Neuronal stem cell (in vitro differentiated cells): ENCODE data around the gene ARHGAP31.
"Not testable (repeated sequence)": the region's sequence is repeated elsewhere in the genome, so short reads cannot be mapped to it uniquely, and the experiment has no call there.

ENCODE experiments used
- DNase-seq: peaks from one replicate; pipeline ENCODE4 v3.0.0-alpha.2; 2013; ENCODE audit warnings: low spot score
- H2AFZ ChIP-seq: one replicate; pipeline ENCODE4 v1.6.1; 2013; ENCODE audit warnings: mild to moderate bottlenecking, low read length, inconsistent platforms
- H2AK5ac ChIP-seq: 2 replicates; pipeline ENCODE4 v1.6.1; 2013; ENCODE audit warnings: low read depth, mild to moderate bottlenecking, inconsistent platforms, low read length, moderate library complexity, mixed read lengths
- H2BK120ac ChIP-seq: 2 replicates; pipeline ENCODE4 v1.6.1; 2013; ENCODE audit warnings: low read depth, mild to moderate bottlenecking, inconsistent platforms, low read length, moderate library complexity, mixed read lengths
- H2BK12ac ChIP-seq: one replicate; pipeline ENCODE4 v1.6.1; 2013; ENCODE audit warnings: low read length, inconsistent platforms
- H2BK15ac ChIP-seq: 2 replicates; pipeline ENCODE4 v1.6.1; 2013; ENCODE audit warnings: mild to moderate bottlenecking, low read length, inconsistent platforms, mixed read lengths
- H2BK5ac ChIP-seq: one replicate; pipeline ENCODE4 v1.6.1; 2013; ENCODE audit warnings: inconsistent platforms, mild to moderate bottlenecking, low read length, moderate library complexity
- H3K14ac ChIP-seq: one replicate; pipeline ENCODE4 v1.6.1; 2013; ENCODE audit warnings: low read length, inconsistent platforms
- H3K18ac ChIP-seq: 2 replicates; pipeline ENCODE4 v1.6.1; 2013; ENCODE audit warnings: low read length, inconsistent platforms
- H3K23ac ChIP-seq: 2 replicates; pipeline ENCODE4 v1.6.1; 2013; ENCODE audit warnings: low read depth, mild to moderate bottlenecking, mixed read lengths, low read length, inconsistent platforms; ENCODE audit not compliant: poor library complexity
- H3K27ac ChIP-seq: replicated peaks from 3 replicates; pipeline ENCODE4 v1.5.1; 2013; ENCODE audit warnings: low read length, inconsistent platforms
- H3K27me3 ChIP-seq, 3 experiments: 2 replicates each; pipeline ENCODE4 v1.6.1; 2013; ENCODE audit warnings: low read length in 3 of 3, mild to moderate bottlenecking in 2 of 3, inconsistent platforms in 1 of 3, low read depth in 1 of 3, mixed read lengths in 1 of 3, moderate library complexity in 1 of 3; ENCODE audit not compliant: control insufficient read depth in 3 of 3, insufficient read depth in 3 of 3
- H3K36me3 ChIP-seq, 2 donors: replicated peaks in 1 of 2; 2 replicates each; pipeline ENCODE4 v1.6.1; 2013; ENCODE audit warnings: low read length in 2 of 2; ENCODE audit not compliant: control insufficient read depth in 2 of 2, insufficient read depth in 2 of 2
- H3K4ac ChIP-seq: 2 replicates; pipeline ENCODE4 v1.6.1; 2013; ENCODE audit warnings: inconsistent platforms, mild to moderate bottlenecking, low read length, moderate library complexity
- H3K4me1 ChIP-seq, 2 donors: 1 replicate in 1 of 2; 2 replicates in 1 of 2; pipeline ENCODE4 v1.6.1; 2013; ENCODE audit warnings: low read length in 2 of 2, low read depth in 1 of 2; ENCODE audit not compliant: control insufficient read depth in 2 of 2, insufficient read depth in 1 of 2
- H3K4me2 ChIP-seq: one replicate; pipeline ENCODE4 v1.6.1; 2013; ENCODE audit warnings: mild to moderate bottlenecking, low read length, inconsistent platforms; ENCODE audit not compliant: insufficient read depth, poor library complexity, severe bottlenecking
- H3K4me3 ChIP-seq, 2 donors: 2 replicates each; pipeline ENCODE4 v1.5.1; 2013; ENCODE audit warnings: low read length in 2 of 2, mild to moderate bottlenecking in 2 of 2, inconsistent platforms in 1 of 2, moderate library complexity in 1 of 2
- H3K79me1 ChIP-seq: one replicate; pipeline ENCODE4 v1.6.1; 2013; ENCODE audit warnings: low read depth, mild to moderate bottlenecking, inconsistent platforms, low read length, moderate library complexity
- H3K9ac ChIP-seq: one replicate; pipeline ENCODE4 v1.6.1; 2013; ENCODE audit warnings: mild to moderate bottlenecking, low read depth, low read length, inconsistent platforms; ENCODE audit not compliant: poor library complexity
- H3K9me3 ChIP-seq, 2 donors: replicated peaks in 1 of 2; 2 replicates each; pipeline versions ENCODE3 to v1.6.1; 2013; ENCODE audit warnings: low read length in 2 of 2, mild to moderate bottlenecking in 2 of 2, inconsistent platforms in 1 of 2, low read depth in 1 of 2, mixed read lengths in 1 of 2, moderate library complexity in 1 of 2; ENCODE audit not compliant: control insufficient read depth in 2 of 2, insufficient read depth in 1 of 2
- H4K8ac ChIP-seq: one replicate; pipeline ENCODE4 v1.6.1; 2013; ENCODE audit warnings: low read depth, mild to moderate bottlenecking, inconsistent platforms, low read length, moderate library complexity
- H4K91ac ChIP-seq: one replicate; pipeline ENCODE4 v1.6.1; 2013; ENCODE audit warnings: low read length, low read depth, mild to moderate bottlenecking, inconsistent platforms; ENCODE audit not compliant: poor library complexity
- WGBS, 2 donors: extraction: QIAGEN DNeasy Blood & Tissue Kit; methylation state at CpG; one replicate each; pipeline ENCODE4 v1.1.7; 2013; ENCODE audit warnings: missing lambda C conversion rate in 2 of 2, mixed read lengths in 1 of 2; ENCODE audit not compliant: insufficient read length in 2 of 2, insufficient replicate concordance in 1 of 2; ENCODE audit errors: extremely low coverage in 2 of 2; 5-methylcytosine and 5-hydroxymethylcytosine counted together

The ARHGAP31 gene

GRCh38 chr3:119368298-119368697 lies 74.1 kb downstream of the ARHGAP31 start:
- H2AK5ac ChIP-seq, result no peak overlapping the region
- H2BK5ac ChIP-seq, result no peak overlapping the region
- no peak overlapping the region for H4K8ac ChIP-seq
- H3K79me1 ChIP-seq, result no peaks in the 10 kb centered on the region
- H3K9ac ChIP-seq, result no peak overlapping the region
- no peak overlapping the region for H3K4ac ChIP-seq
- no peak overlapping the region for H3K27ac ChIP-seq
- no peak overlapping the region for H3K14ac ChIP-seq
- H2BK12ac ChIP-seq, result no peak overlapping the region
- H3K27me3 ChIP-seq, result no peaks in the 10 kb centered on the region
- H3K4me1 ChIP-seq, result no peaks in the 10 kb centered on the region
- no peak overlapping the region for H3K18ac ChIP-seq
- H3K36me3 ChIP-seq, result no peaks in the 10 kb centered on the region
- no peak overlapping the region for H3K23ac ChIP-seq
- no peak overlapping the region for H2BK120ac ChIP-seq
- no peaks in the 10 kb centered on the region for H3K9me3 ChIP-seq
- no peak overlapping the region for H3K4me3 ChIP-seq
- H2AFZ ChIP-seq, result no peak overlapping the region
- no peak overlapping the region for H2BK15ac ChIP-seq
- no peak for DNase-seq
- WGBS, 2 donors, result 100% methylated on average over 1 of the region's 4 CpGs; no CpG with 5 or more reads in 1 of the 2 donors
- H3K4me2 ChIP-seq, result no peak overlapping the region
- no peak overlapping the region for H4K91ac ChIP-seq

DNA sequence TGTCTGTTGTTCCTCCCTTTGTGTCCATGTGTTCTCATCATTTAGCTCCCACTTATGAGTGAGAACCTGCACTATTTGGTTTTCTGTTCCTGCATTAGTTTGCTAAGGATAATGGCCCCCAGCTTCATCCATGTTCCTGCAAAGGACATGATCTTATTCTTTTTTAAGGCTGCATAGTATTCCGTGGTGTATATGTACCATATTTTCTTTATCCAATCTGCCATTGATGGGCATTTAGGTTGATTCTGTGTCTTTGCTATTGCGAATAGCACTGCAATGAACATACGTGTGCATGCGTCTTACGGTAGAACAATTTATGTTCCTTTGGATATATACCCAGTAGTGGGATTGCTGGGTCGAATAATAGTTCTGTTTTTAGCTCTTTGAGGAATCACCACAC lies 77.6 kb downstream of the ARHGAP31 start:
- not testable (repeated sequence) for H3K27me3 ChIP-seq, H3K79me1 ChIP-seq, H3K9me3 ChIP-seq, H2BK5ac ChIP-seq, H4K8ac ChIP-seq, H3K23ac ChIP-seq, H2BK120ac ChIP-seq, H3K4me1 ChIP-seq, H3K4me3 ChIP-seq, H3K18ac ChIP-seq, H3K4me2 ChIP-seq, H3K14ac ChIP-seq, H3K36me3 ChIP-seq, H2BK15ac ChIP-seq, H2AK5ac ChIP-seq, H2AFZ ChIP-seq, DNase-seq, H3K9ac ChIP-seq, H2BK12ac ChIP-seq, H4K91ac ChIP-seq, H3K4ac ChIP-seq, H3K27ac ChIP-seq
- no CpG with 5 or more reads among the region's 6 CpGs for WGBS, 2 donors

DNA sequence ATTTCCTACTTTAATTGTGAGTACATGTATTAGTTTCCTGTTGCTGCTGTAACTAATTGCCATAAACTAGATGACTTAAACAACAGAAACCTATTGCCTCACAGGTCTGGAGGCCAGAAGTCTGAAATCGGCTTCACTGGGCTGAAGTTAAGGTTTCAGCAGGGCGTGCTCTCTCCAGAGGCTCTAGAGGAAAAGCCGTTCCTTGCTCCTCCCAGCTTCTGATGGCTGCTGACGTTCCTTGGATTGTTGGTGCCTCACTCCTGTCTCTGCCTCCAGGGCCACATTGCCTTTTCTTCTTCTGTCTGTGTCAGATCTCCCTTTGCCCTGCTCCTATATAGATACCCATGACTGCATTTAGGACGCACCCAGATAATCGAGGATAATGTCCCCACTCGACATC lies 80.9 kb downstream of the ARHGAP31 start:
- no peak overlapping the region for H3K4me2 ChIP-seq
- H3K18ac ChIP-seq, result no peak overlapping the region
- H3K4ac ChIP-seq, result no peak overlapping the region
- H3K23ac ChIP-seq, result no peak overlapping the region
- H2BK120ac ChIP-seq, result no peak overlapping the region
- H3K27me3 ChIP-seq, result no peaks in the 10 kb centered on the region
- no peak overlapping the region for H2AFZ ChIP-seq
- no peaks in the 10 kb centered on the region for H3K9me3 ChIP-seq
- H3K14ac ChIP-seq, result no peak overlapping the region
- H2AK5ac ChIP-seq, result no peak overlapping the region
- no peak overlapping the region for H3K27ac ChIP-seq
- H3K9ac ChIP-seq, result no peak overlapping the region
- H3K79me1 ChIP-seq, result no peaks in the 10 kb centered on the region
- no peak overlapping the region for H2BK5ac ChIP-seq
- H2BK12ac ChIP-seq, result no peak overlapping the region
- H3K36me3 ChIP-seq, result no peaks in the 10 kb centered on the region
- no CpG with 5 or more reads among the region's 7 CpGs for WGBS, 2 donors
- no peak for DNase-seq
- no peak overlapping the region for H3K4me3 ChIP-seq
- no peak overlapping the region for H4K91ac ChIP-seq
- no peaks in the 10 kb centered on the region for H3K4me1 ChIP-seq
- H4K8ac ChIP-seq, result no peak overlapping the region
- H2BK15ac ChIP-seq, result no peak overlapping the region

DNA sequence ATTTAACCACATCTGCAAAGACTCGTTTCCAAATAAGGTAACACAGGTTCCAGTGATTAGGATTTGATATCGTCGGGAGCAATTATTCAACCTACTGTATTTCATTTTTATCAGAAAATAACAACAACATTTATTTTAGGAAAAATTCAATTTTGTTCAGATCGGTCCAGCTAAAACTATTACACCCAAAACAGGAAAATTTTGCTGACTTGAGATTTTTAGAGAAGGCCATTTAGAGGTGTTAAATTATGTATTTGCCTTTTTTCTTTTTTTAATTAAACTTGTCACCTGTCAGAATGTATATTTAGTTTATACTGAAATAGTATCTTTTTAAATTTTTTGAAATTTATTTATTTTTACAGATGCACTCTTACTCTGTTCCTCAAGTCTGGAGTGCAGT lies 81.3 kb downstream of the ARHGAP31 start:
- Histone ChIP-seq H3K4me2 (no peak overlapping the region), H2BK120ac (no peak overlapping the region), H3K9me3 (no peaks in the 10 kb centered on the region), H2BK5ac (no peak overlapping the region), H2BK12ac (no peak overlapping the region), H2BK15ac (no peak overlapping the region), H2AFZ (no peak overlapping the region), H3K4me3 (no peak overlapping the region), H3K4me1 (no peaks in the 10 kb centered on the region), H3K14ac (no peak overlapping the region), H3K4ac (no peak overlapping the region), H2AK5ac (no peak overlapping the region), H3K79me1 (no peaks in the 10 kb centered on the region), H4K8ac (no peak overlapping the region), H3K18ac (no peak overlapping the region), H3K23ac (no peak overlapping the region), H3K9ac (no peak overlapping the region), H3K27ac (no peak overlapping the region), H3K36me3 (no peaks in the 10 kb centered on the region), H3K27me3 (no peaks in the 10 kb centered on the region), H4K91ac (no peak overlapping the region)
- WGBS, 2 donors, result no CpG with 5 or more reads among the region's 4 CpGs
- DNase-seq, result no peak
